ENCODE results near the gene C1orf159.

DNA sequence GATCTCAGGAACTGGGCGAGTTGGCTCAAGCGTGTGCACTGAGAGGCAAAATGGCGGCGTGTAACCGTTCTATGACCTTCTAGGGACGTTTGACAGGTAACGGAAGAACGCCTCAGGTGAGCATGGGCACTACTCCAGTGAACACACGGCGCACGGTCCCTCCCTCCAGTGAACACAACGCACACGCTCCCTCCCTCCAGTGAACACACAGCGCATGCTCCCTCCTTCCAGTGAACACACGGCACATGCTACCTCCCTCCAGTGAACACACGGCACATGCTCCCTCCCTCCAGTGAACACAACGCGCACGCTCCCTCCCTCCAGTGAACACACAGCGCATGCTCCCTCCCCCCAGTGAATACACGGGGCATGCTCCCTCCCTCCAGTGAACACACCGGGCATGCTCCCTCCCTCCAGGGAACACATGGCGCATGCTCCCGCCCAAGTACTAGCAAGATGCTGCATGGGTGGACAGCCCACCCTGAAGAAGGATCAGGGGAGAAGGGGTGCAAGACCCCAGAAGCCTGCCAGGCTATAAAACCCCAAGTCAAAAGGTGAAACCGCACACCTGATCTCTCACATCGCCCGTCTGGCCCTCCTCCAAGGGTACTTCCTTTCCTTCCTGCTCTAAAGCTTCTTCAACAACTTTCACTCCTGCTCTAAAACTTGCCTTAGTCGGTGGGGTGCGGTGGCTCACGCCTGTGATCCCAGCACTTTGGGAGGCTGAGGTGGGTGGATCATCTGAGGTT, 3.5 kb downstream of the C1orf159 start:
- TF ChIP-seq CREB1 (IDR thresholded peaks at IDR 0.05; ENCODE audit: low read depth), result no peak
- TF ChIP-seq YY1 (IDR thresholded peaks at IDR 0.05; ENCODE audit: low read depth), result no peak

Data from Ishikawa (cell line).